ENCODE measurements around the gene SLC40A1.

Gene SLC40A1

GRCh38 chr2:189574793-189575475, 5.7 kb downstream of the SLC40A1 start:
- Mint-ChIP-seq H3K4me3 (no peak overlapping the region), H3K4me1 (peaks cover 17% of the 10 kb centered on the region), H3K36me3 (ENCODE audit: low read depth) (peaks cover 32% of the 10 kb centered on the region), H3K27me3 (ENCODE audit: low read depth, poor library complexity) (peaks cover 3% of the 10 kb centered on the region), H3K9me3 (no peaks in the 10 kb centered on the region), H3K27ac (no peak overlapping the region)
- DNase-seq, result no peak
- TF ChIP-seq CTCF (IDR thresholded peaks at IDR 0.05), result no peak

- TF ChIP-seq CTCF (IDR thresholded peaks at IDR 0.05), result no peak
- H3K4me3 Mint-ChIP-seq, result no peak overlapping the region
- peaks cover 50% of the 10 kb centered on the region for H3K36me3 Mint-ChIP-seq (ENCODE audit: low read depth)
- no peaks in the 10 kb centered on the region for H3K4me1 Mint-ChIP-seq
- H3K9me3 Mint-ChIP-seq, result no peaks in the 10 kb centered on the region
- H3K27ac Mint-ChIP-seq, result no peak overlapping the region
- no peaks in the 10 kb centered on the region for H3K27me3 Mint-ChIP-seq (ENCODE audit: low read depth, poor library complexity)
- no peak for DNase-seq
Measured at GRCh38 chr2:189570570-189571031, 10.0 kb downstream of the SLC40A1 start.

GRCh38 chr2:189569295-189569910, 11.2 kb downstream of the SLC40A1 start:
- Mint-ChIP-seq H3K27ac (no peak overlapping the region), H3K9me3 (no peaks in the 10 kb centered on the region), H3K36me3 (ENCODE audit: low read depth) (peaks cover 54% of the 10 kb centered on the region), H3K4me3 (no peak overlapping the region), H3K4me1 (no peaks in the 10 kb centered on the region), H3K27me3 (ENCODE audit: low read depth, poor library complexity) (no peaks in the 10 kb centered on the region)
- no peak for DNase-seq
- TF ChIP-seq CTCF (IDR thresholded peaks at IDR 0.05), result no peak

GRCh38 chr2:189566046-189566445, 14.5 kb downstream of the SLC40A1 start:
- Mint-ChIP-seq H3K27me3 (ENCODE audit: low read depth, poor library complexity) (no peaks in the 10 kb centered on the region), H3K36me3 (ENCODE audit: low read depth) (peaks cover 46% of the 10 kb centered on the region), H3K27ac (peak overlapping the region; percentile 14), H3K4me1 (no peaks in the 10 kb centered on the region), H3K9me3 (no peaks in the 10 kb centered on the region), H3K4me3 (no peak overlapping the region)
- no peak for TF ChIP-seq CTCF (IDR thresholded peaks at IDR 0.05)
- DNase-seq, result no peak

GRCh38 chr2:189561371-189562038, 19.1 kb downstream of the SLC40A1 start:
- Mint-ChIP-seq H3K4me1 (peaks cover 32% of the 10 kb centered on the region), H3K27ac (peak overlapping the region; percentile 47)

More at GRCh38 chr2:189561371-189562038, 19.1 kb downstream of the SLC40A1 start:
- no peak for TF ChIP-seq CTCF (IDR thresholded peaks at IDR 0.05)
- no peak for DNase-seq
- H3K36me3 Mint-ChIP-seq (ENCODE audit: low read depth), result peaks cover 32% of the 10 kb centered on the region
- H3K27me3 Mint-ChIP-seq (ENCODE audit: low read depth, poor library complexity), result no peaks in the 10 kb centered on the region
- no peaks in the 10 kb centered on the region for H3K9me3 Mint-ChIP-seq
- no peak overlapping the region for H3K4me3 Mint-ChIP-seq

All from nephron progenitor cell (in vitro differentiated cells).